GM18517 (cell line): Measurements from ENCODE around the gene FHOD3.

ENCODE experiments used
- ATAC-seq: cut with Tn5 transposase; IDR thresholded peaks from one replicate; pipeline ENCODE4 v1.9.1; 2021; ENCODE audit warnings: mild to moderate bottlenecking, moderate library complexity; ENCODE audit not compliant: unreplicated experiment

FHOD3 gene

DNA sequence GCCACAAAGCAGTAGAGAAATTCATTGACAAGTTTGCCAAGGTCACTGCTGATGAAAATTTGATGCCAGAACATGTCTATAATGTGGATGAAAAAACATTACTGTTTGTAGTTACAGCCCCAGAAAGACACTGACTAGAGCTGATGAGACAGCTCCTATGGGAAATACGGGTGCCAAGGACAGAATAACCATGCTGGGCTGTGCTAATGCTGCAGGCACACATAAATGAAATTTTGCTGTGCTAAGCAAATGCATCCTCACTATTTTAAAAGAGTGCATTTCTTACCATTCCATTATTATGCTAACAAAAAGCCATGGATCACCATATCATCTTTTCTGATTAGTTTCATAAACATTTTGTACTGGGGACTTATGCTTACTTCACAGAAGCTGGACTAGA is 208.2 kb downstream of the FHOD3 start:
- ATAC-seq = no peak

DNA sequence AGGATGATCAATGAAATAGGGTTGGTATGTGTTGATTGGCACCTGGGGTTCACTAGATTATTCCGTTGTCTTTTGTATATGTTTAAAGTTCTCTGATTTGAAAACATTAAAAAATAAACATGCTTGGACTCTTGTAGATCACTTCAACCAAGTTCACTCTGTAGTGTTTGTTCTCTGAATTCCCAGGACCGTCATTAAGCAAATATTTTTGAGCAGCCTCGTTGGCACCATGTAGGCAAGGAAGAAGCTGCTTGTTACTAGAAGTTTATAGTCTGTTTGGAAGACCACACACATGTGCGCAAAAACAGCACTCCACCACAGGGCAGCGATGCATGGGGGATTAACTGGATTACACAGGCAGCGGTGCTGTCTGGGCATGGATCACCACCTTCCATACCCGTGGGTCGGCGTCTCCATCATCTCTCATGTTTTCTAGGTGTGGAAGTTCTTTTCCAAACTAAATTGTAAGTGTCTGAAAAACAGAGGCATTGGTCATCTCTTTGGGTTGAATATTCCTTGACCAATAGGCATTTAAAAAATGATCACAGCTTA is 212.2 kb downstream of the FHOD3 start:
- ATAC-seq = no peak

DNA sequence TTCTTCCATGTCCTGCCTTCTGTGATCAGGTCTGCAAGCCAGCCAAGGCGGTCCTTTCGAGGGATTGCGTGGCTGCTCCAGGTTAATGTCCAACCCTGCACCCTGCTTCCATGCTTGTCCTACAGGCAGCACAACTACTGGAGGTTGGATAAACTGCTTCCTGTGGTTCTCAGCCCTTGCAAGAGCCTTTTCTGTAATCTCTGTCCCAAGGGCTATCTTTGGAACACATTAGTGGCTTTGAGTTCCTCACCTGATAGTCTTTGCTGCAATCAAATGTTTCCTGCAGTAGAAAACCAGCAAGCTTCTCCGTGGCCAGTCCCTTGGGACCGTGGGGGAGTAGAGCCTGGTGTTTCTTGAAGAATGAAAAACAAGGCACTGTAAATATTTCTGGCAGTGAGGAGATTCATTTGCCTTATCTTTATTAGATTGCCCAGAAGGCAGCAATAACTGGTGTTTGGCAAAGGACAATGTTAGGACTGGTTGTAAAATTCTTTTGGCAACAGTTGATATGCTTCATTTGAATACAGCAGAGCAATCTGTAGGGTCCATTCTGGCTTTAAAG is 214.4 kb downstream of the FHOD3 start:
- ATAC-seq = no peak

DNA sequence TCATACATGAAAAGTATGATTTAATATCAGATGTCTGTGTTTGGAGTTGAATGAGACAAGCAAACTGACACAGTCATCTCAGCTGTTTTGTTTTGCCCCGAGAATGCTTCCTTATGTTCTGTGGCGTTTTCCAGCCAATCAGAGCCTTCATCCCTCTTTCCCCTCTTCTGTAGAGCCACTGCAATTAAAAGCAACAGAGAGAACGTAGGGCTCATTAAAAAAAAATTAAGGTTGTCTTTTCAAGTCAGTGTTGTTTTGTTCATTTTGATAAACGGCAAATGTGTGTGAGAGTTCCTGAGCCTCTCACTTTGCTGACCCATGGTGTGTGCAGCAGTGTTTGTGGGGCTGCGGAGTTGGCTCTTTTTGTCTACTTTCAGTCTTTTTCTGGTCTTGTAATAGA is 216.0 kb downstream of the FHOD3 start:
- ATAC-seq = no peak

DNA sequence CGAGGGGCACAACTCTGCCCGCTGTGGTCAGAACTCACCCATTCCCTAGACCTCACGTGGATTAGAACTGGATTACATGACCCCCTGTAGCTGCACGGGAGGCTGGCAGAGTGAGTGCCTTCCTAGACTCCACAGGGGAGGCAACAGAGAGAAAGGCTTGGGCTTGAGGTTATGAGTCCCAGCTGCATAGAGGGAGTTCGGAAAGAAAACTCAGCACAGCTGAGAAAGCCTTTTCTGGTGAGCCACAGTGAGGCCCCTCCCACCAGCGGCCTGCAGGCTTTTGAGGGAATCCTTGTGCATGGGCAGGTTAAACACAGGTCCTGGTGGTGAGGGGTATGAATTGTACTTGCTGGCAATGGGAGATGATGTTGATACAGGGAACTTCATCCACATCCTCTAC is 217.3 kb downstream of the FHOD3 start:
- ATAC-seq = no peak

DNA sequence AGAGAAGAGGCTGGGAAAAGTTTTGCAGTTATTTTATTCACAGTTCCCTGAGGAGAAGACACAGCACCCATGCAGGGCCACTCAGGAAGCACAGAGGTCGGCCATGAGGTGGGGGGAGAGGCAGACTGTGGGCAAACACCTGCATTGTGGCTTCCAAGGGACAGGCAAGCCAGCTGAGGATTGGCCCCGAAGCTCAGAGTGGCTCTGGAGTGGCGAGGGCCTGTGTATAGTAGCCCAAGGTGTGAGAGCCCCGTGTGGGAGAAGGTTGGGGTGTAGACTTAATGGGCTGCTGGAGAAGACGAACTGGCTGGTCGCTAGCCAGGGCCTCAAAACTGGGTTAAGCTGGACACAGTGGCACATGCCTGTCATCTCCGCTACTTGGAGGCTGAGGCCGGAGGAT is 218.7 kb downstream of the FHOD3 start:
- no peak for ATAC-seq

DNA sequence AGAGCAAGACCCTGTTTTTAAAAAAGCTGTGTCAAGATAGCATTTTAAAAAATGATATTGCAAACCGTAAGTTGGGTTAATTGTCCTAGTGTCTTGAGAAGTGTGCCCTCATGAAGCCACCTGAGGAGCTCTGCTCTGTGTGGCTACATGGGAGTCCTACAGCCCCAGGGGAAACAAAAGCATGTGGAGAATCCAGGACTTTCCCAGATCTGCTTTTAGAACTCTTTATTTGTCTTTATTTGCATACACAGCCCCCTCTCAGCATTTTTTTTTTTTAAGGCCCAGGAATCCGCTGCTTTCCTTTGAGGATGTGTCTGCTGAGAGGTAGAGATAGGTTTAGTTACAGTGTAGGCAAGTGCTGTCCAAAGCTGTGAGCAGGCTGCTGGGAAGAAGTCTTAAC is 219.2 kb downstream of the FHOD3 start:
- no peak for ATAC-seq

DNA sequence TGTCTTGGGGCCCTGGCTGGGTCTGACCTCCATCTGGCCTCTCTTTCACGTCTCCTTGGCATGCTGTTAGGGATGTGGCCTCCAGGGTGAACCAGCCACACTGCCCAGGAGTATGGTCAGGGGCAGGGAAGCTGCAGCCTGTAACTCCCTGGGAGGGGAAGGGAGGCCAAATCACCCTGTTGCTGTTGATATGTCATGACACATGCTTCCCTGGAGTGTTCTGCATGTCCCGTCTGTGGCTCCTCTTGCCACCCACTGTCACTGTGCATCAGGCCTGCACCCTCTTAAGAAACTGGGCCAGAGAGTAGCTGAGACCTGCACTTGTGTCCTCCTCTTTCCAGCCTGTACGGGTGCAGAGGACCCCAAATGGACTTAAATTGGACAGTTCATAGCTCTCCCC is 221.3 kb downstream of the FHOD3 start:
- no peak for ATAC-seq

DNA sequence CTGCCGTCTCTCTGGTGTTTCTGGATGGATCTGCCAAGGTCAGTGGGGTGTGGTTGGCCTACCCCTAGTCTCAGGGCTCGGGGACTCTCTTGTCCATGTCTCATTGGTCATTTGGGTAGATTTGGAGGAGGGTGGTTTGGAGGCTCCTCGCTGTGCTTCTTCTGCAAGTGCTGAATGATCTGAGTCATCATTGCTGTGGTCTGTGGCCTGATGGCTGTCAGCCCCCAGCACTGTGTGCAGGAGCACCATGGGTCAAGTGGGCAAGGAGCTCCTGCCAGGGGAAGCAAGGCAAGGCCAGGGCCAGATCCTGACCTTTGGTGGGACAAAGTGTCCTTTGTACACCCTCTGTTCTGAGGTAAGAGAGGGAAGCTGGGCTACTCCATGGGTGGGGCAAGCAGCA is 221.8 kb downstream of the FHOD3 start:
- no peak for ATAC-seq

DNA sequence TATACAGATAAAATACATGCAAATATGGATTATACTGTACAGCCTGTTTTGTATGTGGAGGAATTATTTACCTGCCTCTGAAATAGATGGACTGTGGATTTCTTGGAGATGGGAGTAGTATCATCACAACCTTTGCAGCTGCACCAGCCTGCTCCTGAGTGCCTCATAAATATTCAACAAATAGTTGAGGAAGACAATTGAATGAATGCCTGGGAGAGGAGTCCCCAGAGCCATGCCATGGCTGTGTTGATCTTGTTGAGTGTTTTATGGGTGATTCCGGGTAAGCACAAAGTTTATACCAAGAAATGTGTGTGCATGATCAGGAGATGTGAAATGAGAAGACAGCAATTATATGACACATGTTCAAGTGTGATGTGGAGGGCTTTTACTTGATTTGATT is 225.0 kb downstream of the FHOD3 start:
- ATAC-seq = no peak

DNA sequence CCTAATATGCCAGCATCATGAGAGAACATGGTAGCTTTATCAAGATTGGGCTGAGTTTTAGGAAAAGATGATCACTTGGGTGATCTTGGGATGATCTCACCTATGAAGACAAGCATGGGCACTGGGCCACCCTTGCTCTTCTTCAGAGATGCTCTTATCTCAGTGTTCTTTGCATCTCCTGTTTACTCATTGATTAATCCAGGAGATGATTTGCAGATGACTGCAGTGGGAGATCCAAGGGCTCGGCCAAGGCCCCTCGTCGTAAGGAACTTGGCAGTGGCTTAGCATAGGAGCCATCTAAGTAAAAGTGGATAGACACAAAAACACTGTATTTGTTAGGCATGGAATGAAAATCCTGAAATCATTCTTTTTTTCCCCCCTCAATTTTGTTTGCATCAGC is 228.4 kb downstream of the FHOD3 start:
- no peak for ATAC-seq

DNA sequence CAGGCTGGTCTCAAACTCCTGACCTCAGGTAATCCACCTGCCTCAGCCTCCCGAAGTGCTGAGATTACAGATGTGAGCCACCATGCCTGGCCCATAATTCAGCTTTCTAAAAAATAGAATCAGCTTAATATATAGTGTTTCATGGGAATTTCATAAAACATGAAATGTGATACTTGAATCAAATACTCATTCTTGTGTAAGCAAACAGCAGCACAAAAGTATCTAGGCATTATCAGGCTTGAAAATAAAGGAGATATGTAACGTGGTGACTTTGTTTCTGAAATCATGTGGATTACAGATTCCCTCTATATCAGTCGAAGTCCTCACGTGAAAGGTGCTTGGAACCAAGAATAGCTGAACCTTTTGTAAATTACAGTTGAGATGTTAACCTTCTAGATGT is 229.1 kb downstream of the FHOD3 start:
- no peak for ATAC-seq

DNA sequence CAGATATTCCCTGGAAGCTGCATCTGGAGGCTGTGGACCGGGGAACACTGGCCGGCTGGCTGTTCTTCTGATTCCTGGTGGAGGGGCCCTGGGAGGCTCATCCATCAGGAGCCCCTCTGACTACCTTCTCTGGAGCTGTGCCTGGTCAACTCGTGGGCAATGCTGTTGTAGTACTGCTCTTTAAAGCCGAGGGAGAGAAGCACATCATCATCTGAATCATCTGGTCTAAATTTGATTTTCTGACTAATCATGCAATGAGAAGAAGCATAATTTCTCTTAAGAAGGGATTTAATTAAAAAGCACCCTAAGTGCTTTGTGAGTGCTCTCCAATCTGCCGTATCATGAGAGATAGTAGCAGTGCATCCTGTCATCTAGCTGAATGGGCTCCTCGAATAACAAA is 229.5 kb downstream of the FHOD3 start:
- no peak for ATAC-seq

DNA sequence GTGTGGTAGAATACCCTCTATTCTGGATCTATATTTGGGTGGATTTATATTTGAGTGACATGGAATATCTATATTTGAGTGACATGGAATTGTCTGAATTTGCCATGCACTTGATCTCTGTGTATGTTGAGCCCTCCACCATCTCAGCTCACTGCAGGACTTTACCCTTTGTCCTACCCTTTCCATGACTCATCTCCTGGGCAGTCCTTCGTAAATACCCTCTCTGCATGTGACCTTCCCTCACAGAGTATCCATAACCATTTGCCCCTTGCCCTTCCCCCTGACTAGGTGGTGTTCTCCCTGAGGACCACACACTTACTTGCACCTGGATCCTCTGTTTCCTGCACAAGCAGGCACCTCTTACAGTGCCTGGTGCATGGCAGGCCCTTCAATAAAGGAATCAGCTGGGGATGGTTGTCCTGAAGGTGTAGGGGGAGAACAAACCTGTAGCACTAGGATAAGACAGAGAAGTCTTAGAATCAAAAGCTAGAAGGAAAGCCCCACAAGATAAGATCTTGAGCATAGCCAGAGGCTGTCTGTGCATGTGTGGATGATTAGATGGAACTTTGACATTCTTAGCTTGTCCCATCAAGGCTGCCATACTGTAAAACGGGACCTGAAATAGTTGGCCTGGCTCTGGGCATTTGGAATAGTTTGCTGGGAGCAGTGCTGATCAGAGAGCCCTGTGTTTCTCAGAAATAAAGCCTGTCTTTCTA is 230.4 kb downstream of the FHOD3 start:
- ATAC-seq = no peak

DNA sequence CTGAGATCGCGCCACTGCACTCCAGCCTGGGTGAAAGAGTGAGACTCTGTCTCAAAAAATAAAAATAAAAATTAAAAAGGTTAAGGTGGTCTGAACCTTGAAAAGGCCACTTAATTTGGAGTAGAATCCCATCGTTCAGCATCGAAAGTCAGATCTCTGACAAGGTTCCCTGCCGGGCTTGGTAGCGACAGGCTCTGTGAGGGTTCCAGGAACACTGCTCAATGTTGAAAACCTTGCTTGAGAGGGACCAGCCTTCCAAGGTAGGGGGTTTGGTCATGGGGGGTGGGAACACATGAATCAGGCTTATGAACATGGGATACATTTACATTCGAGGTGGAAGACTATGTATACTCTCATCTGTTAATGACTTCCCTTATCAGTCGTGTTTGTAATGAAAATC is 232.2 kb downstream of the FHOD3 start:
- ATAC-seq = no peak

DNA sequence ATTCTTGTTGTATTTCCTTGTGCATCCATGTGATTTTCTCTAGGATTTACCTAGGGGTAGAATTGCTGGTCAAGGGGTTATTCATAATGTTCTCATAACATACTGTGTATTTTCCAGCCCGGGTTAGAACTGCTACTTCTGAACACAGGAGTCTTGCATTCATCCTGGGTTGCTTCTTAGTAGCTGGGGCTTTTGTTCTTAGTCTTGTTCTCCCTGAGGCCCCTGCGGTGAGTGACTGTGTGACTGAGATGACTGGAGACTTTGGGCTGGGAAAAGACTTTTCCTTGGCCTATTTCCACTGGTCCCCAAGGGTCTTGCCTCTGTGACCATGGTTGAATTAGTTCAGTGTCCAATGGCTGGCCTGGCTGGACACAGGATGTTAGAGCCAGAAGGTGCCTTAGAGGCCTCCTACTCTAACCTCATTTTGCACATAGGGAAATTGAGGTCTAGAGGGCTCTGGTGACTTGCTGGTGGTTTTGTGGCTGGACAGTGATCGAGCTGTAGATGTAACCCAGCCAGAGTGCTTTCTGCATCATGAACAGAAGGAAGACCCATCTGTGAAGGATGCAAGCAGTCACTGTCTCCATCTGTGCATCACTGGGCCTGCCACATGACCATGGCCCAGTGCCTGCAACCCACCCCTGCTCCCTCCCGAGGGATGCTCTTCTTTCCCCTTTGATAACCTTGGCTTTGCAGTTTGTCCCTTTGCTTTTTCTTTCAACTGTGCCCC is 233.3 kb downstream of the FHOD3 start:
- ATAC-seq = no peak

DNA sequence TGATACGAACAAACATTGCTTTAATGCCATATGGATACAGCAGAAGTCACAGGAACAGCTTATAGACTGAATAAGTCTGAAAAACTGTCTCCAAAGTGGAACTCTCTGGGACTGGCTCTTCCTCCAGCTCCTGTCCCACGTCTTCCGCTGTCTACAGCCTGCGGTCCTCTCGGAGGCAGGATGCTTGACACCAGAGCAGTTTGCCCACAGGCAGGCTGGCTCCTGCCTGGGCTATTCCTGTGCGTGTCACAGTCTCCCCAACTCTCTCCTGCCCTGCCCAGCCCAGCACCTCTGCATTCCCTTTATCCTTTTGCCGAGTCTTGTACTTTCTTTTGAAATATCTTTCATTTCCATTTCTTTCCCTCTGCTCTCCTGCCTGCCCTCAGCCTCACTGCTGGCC is 234.1 kb downstream of the FHOD3 start:
- no peak for ATAC-seq

DNA sequence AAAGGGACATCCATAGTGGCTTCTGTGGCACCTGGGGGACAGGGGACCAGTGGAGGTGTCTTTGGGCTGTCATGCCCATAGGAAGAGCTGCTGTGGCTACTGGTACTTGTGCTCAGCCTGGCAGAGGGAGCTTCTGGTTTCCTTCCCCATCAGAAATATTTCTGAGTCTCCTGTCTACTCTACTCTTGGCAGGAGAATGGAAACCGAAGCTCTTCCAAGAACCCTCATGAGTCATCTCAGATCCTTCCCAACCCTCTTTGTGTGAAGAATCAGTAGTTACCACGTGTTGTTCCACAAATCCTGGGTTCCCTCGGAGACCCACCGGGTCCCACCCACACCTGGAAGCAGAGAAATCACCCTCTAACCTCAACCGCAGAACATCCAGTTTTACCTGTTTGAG is 234.9 kb downstream of the FHOD3 start:
- ATAC-seq = no peak

DNA sequence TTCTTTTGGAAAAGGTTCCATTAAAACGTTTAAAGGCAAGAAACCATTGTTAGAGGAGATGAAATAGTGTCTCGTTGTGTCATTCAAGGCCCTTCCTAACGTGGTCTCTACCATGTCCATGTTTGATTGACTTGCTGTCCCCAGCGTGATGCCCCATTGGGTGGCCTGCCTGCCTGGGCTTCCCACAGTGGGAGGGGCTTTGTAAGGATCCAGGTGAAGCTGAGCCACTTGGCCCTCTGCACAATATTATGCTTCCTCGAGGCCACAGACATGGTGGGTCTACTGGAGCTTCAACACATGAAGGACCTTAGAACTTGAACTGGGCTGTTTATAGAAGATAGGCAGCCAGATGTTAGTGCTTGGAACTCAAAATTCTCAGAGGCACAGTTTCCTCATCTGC is 235.3 kb downstream of the FHOD3 start:
- ATAC-seq = no peak

DNA sequence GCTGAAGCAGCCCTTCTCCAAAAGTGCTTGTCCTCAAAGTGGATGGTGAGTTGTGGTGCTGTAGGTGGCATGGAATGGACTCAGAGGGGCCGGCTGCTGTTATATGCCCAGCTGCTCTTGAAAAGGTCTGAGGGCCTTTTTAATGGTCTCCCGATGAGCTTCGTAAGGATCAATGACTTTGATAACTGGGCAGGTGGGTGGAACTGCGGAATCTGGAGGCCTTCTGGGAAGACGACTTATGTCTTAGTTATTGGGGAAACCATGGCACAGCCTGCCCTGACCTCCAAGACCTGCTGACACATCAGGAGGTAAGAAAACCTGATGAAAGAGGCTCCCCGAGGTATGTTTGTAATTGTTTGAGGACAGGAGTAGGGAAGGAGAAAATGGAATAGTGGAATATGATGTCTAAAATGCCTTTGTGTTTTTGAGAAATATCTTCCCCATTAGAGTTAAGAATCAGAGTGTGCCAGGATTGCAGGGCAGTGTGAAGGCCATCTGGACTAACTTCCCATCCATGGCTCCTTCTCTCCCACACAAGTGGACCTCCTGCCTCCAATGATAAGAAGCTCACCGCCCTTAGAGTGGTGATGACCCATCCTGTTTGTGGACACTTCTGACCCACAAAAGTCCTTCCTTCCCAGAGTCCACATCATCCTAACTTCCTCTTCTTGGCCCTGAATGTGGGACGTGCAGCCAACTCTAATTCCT is 236.1 kb downstream of the FHOD3 start:
- no peak for ATAC-seq

DNA sequence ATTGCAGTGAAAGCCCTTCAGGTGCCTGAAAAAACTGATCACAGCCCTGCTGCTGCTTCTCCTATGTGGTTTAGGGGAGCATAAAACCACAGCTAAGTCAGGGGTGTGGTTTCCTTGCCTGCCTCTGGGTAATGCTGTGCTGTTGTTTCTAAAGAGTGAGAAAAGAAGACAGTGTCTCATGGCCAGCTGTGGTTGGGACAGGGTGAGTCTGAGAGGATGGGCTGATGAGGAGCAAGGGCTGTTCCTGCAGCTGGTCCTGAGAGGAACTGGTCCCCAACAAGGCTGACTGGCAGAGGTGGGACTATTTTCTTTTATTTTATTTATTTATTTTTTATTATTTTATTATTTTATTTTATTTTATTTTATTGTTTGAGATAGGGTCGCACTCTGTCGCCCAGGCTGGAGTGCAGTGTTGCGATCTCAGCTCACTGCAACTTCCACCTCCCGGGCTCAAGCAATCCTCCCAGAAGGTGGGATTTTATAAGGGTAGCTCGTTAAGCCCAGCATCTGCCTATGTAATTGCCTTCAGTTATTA is 236.7 kb downstream of the FHOD3 start:
- ATAC-seq = no peak
